HUES6 (cell line): ENCODE measurements around the gene EPHA4.

Experiments
- H3K27ac ChIP-seq: 2 replicates; pipeline ENCODE4 v1.7.0; 2013; ENCODE audit warnings: low read depth, mild to moderate bottlenecking, low read length, inconsistent platforms
- H3K27me3 ChIP-seq: 2 replicates; pipeline ENCODE4 v1.6.1; 2013; ENCODE audit warnings: low read length; ENCODE audit not compliant: control insufficient read depth, insufficient read depth
- H3K36me3 ChIP-seq: 2 replicates; pipeline ENCODE4 v1.6.1; 2013; ENCODE audit warnings: low read length; ENCODE audit not compliant: control insufficient read depth, insufficient read depth
- H3K4me1 ChIP-seq: 2 replicates; pipeline ENCODE4 v1.6.1; 2013; ENCODE audit warnings: low read length; ENCODE audit not compliant: control insufficient read depth, insufficient read depth
- H3K4me3 ChIP-seq: 2 replicates; pipeline ENCODE4 v1.5.1; 2013; ENCODE audit warnings: low read depth, low read length
- H3K9ac ChIP-seq: one replicate; pipeline ENCODE4 v1.6.1; 2013; ENCODE audit warnings: mild to moderate bottlenecking, low read length
- H3K9me3 ChIP-seq: 2 replicates; pipeline ENCODE4 v1.6.1; 2013; ENCODE audit warnings: low read depth, low read length; ENCODE audit not compliant: control insufficient read depth, insufficient read depth

EPHA4 gene

DNA sequence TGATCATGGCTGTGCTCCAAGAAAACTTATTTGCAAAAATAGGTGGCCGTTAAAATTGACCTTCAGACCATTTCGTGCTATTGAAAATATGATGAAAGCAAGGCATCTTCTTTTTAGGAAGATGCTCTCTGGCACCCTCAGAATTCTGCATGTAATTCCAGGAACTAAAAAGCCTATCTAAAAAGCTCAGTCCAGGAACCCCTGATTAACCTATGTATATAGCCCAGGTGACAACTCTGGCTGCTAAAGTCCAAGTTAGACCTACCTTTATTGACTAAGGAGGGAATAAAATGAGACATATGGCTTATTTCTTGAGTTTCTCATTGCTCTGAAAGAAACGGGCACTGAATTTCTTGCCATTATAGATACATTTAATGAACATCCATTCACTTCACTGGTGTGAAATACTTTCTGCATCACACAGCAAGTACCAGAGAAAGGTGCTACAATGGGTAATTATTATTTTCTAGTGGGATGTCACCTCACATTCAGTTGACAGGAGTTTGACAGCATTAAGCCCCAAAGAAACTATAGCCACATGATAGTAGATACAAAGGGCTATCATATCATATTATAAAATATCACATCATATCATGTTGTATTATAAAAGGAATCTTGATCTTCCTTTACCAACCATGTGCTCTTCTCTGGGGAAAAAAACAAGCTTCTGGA, 83.8 kb downstream of the EPHA4 start:
- Histone ChIP-seq H3K9ac (no peak overlapping the region), H3K4me1 (peaks cover 3% of the 10 kb centered on the region; the same call in 1 of the 2 replicates), H3K27ac (no peak overlapping the region), H3K4me3 (no peak overlapping the region), H3K27me3 (no peaks in the 10 kb centered on the region), H3K36me3 (no peaks in the 10 kb centered on the region), H3K9me3 (no peaks in the 10 kb centered on the region)

DNA sequence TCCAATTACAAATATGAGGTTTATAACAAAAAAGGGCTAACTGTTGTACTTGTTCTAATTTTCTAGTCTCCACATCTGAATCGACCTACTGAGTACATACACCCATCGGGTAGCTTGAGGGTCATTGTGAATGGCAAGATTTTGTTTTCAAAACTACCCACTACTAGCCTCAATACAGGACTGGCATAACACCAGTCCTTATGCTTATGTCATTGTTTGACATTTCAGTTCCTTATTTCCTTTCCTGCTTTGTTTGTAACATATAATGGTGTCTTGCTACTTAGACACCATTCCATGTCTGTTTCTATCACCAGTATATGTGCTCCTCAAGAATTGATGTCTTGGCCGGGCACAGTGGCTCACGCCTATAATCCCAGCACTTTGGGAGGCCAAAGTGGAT, 86.0 kb downstream of the EPHA4 start:
- Histone ChIP-seq H3K27ac (no peak overlapping the region), H3K36me3 (no peaks in the 10 kb centered on the region), H3K9ac (no peak overlapping the region), H3K27me3 (no peaks in the 10 kb centered on the region), H3K4me3 (no peak overlapping the region), H3K4me1 (peaks cover 3% of the 10 kb centered on the region; the same call in 1 of the 2 replicates), H3K9me3 (no peaks in the 10 kb centered on the region)

- H3K36me3 ChIP-seq, result no peaks in the 10 kb centered on the region
- no peak overlapping the region for H3K4me3 ChIP-seq
- no peaks in the 10 kb centered on the region for H3K27me3 ChIP-seq
- H3K9ac ChIP-seq, result no peak overlapping the region
- H3K9me3 ChIP-seq, result no peaks in the 10 kb centered on the region
- no peak overlapping the region for H3K27ac ChIP-seq
- peaks cover 2% of the 10 kb centered on the region; the same call in 1 of the 2 replicates for H3K4me1 ChIP-seq
Observed at GRCh38 chr2:221485503-221485870, 86.6 kb downstream of the EPHA4 start.

GRCh38 chr2:221484761-221485502, 87.2 kb downstream of the EPHA4 start:
- no peaks in the 10 kb centered on the region for H3K27me3 ChIP-seq
- H3K4me1 ChIP-seq, result no peaks in the 10 kb centered on the region
- H3K9ac ChIP-seq, result no peak overlapping the region
- no peak overlapping the region for H3K4me3 ChIP-seq
- no peaks in the 10 kb centered on the region for H3K9me3 ChIP-seq
- no peaks in the 10 kb centered on the region for H3K36me3 ChIP-seq
- no peak overlapping the region for H3K27ac ChIP-seq

GRCh38 chr2:221482666-221483455, 89.2 kb downstream of the EPHA4 start:
- no peaks in the 10 kb centered on the region for H3K36me3 ChIP-seq
- no peaks in the 10 kb centered on the region for H3K27me3 ChIP-seq
- no peaks in the 10 kb centered on the region for H3K9me3 ChIP-seq
- H3K4me3 ChIP-seq, result no peak overlapping the region
- H3K9ac ChIP-seq, result no peak overlapping the region
- peaks cover 16% of the 10 kb centered on the region for H3K4me1 ChIP-seq
- no peak overlapping the region for H3K27ac ChIP-seq

DNA sequence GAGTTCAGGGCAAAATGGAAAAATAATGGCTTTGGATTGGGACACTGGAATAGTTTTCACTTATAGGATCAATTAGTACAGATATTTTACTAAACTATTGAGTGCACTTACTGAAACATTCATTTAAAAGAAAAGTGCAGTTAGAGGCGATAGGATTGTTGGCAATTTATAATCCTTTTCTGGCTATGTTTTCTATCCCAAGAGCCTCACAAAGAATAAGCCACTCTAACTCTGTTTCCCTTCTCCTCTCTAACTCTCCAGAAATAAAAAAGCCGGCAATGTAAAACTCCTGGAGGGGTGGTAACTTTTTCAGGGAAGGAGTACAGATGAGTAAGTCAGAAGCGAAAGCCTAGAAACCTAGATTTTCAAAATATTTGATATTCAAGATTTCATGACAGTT, 91.3 kb downstream of the EPHA4 start:
- H3K9ac ChIP-seq, result no peak overlapping the region
- H3K4me1 ChIP-seq, result peaks cover 16% of the 10 kb centered on the region
- no peaks in the 10 kb centered on the region for H3K9me3 ChIP-seq
- H3K27ac ChIP-seq, result no peak overlapping the region
- H3K36me3 ChIP-seq, result no peaks in the 10 kb centered on the region
- no peak overlapping the region for H3K4me3 ChIP-seq
- no peaks in the 10 kb centered on the region for H3K27me3 ChIP-seq

GRCh38 chr2:221480163-221480562, 91.9 kb downstream of the EPHA4 start:
- Histone ChIP-seq H3K9ac (no peak overlapping the region), H3K27me3 (no peaks in the 10 kb centered on the region), H3K4me3 (no peak overlapping the region), H3K9me3 (no peaks in the 10 kb centered on the region), H3K4me1 (peaks cover 16% of the 10 kb centered on the region), H3K27ac (no peak overlapping the region), H3K36me3 (no peaks in the 10 kb centered on the region)

- no peak overlapping the region for H3K27ac ChIP-seq
- no peaks in the 10 kb centered on the region for H3K27me3 ChIP-seq
- H3K9ac ChIP-seq, result no peak overlapping the region
- peaks cover 16% of the 10 kb centered on the region for H3K4me1 ChIP-seq
- no peaks in the 10 kb centered on the region for H3K36me3 ChIP-seq
- H3K9me3 ChIP-seq, result no peaks in the 10 kb centered on the region
- no peak overlapping the region for H3K4me3 ChIP-seq
Observed at GRCh38 chr2:221478485-221478863, 93.6 kb downstream of the EPHA4 start.

GRCh38 chr2:221477714-221478484, 94.2 kb downstream of the EPHA4 start:
- H3K9me3 ChIP-seq, result no peaks in the 10 kb centered on the region
- no peak overlapping the region for H3K27ac ChIP-seq
- H3K36me3 ChIP-seq, result no peaks in the 10 kb centered on the region
- H3K9ac ChIP-seq, result no peak overlapping the region
- H3K4me3 ChIP-seq, result no peak overlapping the region
- peaks cover 16% of the 10 kb centered on the region for H3K4me1 ChIP-seq
- no peaks in the 10 kb centered on the region for H3K27me3 ChIP-seq

DNA sequence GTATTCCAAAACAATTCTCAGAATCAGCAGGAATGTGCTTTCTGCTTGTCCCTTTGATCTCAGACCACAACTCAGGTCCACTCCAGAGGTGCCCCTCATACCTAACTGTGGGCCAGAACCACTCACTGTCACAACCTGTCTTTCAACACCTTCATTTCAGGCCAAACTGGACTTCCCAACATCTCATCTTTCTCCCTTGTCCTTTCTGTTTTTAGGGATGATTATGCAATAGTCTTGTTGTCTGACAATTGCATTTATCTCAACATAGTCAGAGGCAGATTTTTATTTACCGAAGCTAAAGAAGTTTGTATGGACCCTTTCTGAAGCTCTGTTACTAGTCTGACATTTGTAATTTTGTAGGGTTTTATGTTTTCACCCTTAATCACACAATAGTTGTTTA, 95.9 kb downstream of the EPHA4 start:
- no peaks in the 10 kb centered on the region for H3K27me3 ChIP-seq
- H3K9ac ChIP-seq, result no peak overlapping the region
- H3K27ac ChIP-seq, result no peak overlapping the region
- no peak overlapping the region for H3K4me3 ChIP-seq
- H3K36me3 ChIP-seq, result no peaks in the 10 kb centered on the region
- H3K4me1 ChIP-seq, result peaks cover 16% of the 10 kb centered on the region
- H3K9me3 ChIP-seq, result no peaks in the 10 kb centered on the region
